ENCODE measurements around the gene DYNLT4. TPM values are rescaled to one million over a fixed set of nuclear protein-coding genes. Genes with fewer than 3 reads are reported as not detected.

Gene DYNLT4
- total and polyA plus RNA-seq, 2 donors (not counting 3 experiments of a cell fraction or from before 2014, with no cell fraction given), result 0.46 to 0.62 TPM

- H3K79me2 ChIP-seq (ENCODE audit: control insufficient read depth, insufficient read depth, low read length), result no peaks in the 10 kb centered on the region
- H3K4me3 ChIP-seq (replicated peaks in 1 of 3; ENCODE audit: insufficient read depth in 1 of 3, low read depth in 1 of 3, low read length in 3 of 3), result no peak overlapping the region
- H3K9me1 ChIP-seq (replicated peaks; ENCODE audit: control insufficient read depth, extremely low read depth, insufficient read depth, low read length), result no peaks in the 10 kb centered on the region
- no peak overlapping the region for H2AFZ ChIP-seq (ENCODE audit: low read depth, low read length)
- TF ChIP-seq POLR2AphosphoS5 (IDR thresholded peaks at IDR 0.05; ENCODE audit: insufficient read depth, low read depth, low read length) (no peak), FOS (IDR thresholded peaks at IDR 0.05; ENCODE audit: borderline replicate concordance, insufficient read depth, low read length) (no peak), JUN (IDR thresholded peaks at IDR 0.05; ENCODE audit: borderline replicate concordance, insufficient read depth, insufficient read length, low read depth) (no peak), EZH2 (IDR thresholded peaks at IDR 0.05; ENCODE audit: borderline replicate concordance, low read depth, low read length, severe bottlenecking) (no peak), CTCF (IDR thresholded peaks at IDR 0.05; ENCODE audit: extremely low read depth in 1 of 2, insufficient read depth in 1 of 2, low read depth in 1 of 2, low read length in 2 of 2) (no peak), GATA2 (IDR thresholded peaks at IDR 0.05; ENCODE audit: insufficient read depth, insufficient read length, low read depth, low read length) (no peak), POLR2A (IDR thresholded peaks at IDR 0.05; ENCODE audit: low read depth, low read length) (no peak), MYC (IDR thresholded peaks at IDR 0.05; ENCODE audit: low read depth, low read length) (no peak)
- TF ChIP-seq, protein P1, sequence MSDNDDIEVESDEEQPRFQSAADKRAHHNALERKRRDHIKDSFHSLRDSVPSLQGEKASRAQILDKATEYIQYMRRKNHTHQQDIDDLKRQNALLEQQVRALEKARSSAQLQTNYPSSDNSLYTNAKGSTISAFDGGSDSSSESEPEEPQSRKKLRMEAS (IDR thresholded peaks at IDR 0.05; ENCODE audit: insufficient read depth, insufficient read length), result no peak
- H3K9ac ChIP-seq (replicated peaks; ENCODE audit: extremely low read depth, insufficient read depth, low read length), result no peak overlapping the region
- no peaks in the 10 kb centered on the region for H3K4me1 ChIP-seq (ENCODE audit: control insufficient read depth, extremely low read depth, insufficient read depth, low read length)
- CTCF ChIA-PET, result interaction anchor here (0.9 to 2.6 kb wide), 4 partner anchors 37 to 138 kb away, joined by 3 to 7 read pairs (median 4); partner anchors contain the start of gene EIF2B3
- no peaks in the 10 kb centered on the region for H3K9me3 ChIP-seq (replicated peaks; ENCODE audit: control insufficient read depth, insufficient read depth, low read length)
- H3K36me3 ChIP-seq (ENCODE audit: control insufficient read depth in 2 of 2, extremely low read depth in 1 of 2, insufficient read depth in 2 of 2, low read length in 2 of 2), result peaks cover 0 to 3% of the 10 kb centered on the region in 2 experiments
- POLR2A ChIA-PET, result no interaction called here
- BruUV-seq (replicated peaks), result no TSS peak
- no peak overlapping the region for H3K4me2 ChIP-seq (ENCODE audit: insufficient read depth, low read length)
- no peaks in the 10 kb centered on the region for H3K27me3 ChIP-seq (ENCODE audit: control insufficient read depth in 2 of 2, insufficient read depth in 2 of 2, low read length in 2 of 2)
- dilution Hi-C loops (cut with MboI; ENCODE audit: extremely low pct_ligation_motif_present, low sequenced_read_pairs) (no loop called here), intact Hi-C loops (cut with micrococcal nuclease) (no loop called here)
- DNase-seq (ENCODE audit: low read depth, low spot score) (no peak), FAIRE-seq (no peak)
- H3K27ac ChIP-seq (ENCODE audit: insufficient read depth, low read depth, low read length), result no peak overlapping the region
- no peaks in the 10 kb centered on the region for H4K20me1 ChIP-seq (replicated peaks; ENCODE audit: control insufficient read depth, extremely low read depth, insufficient read depth, low read length)
These were observed 40.7 kb upstream of the DYNLT4 start for GRCh38 chr1:44847845-44848244.
